DOHH2 (cell line): Measurements from ENCODE around the gene ZNF559.

ENCODE experiments used
- H3F3A ChIP-seq: fragments of 200-600 bp; sonication (generic), shearing (Covaris generic); 2 replicates; pipeline ENCODE4 v1.6.0; 2016; ENCODE audit warnings: antibody characterized with exemption, mild to moderate bottlenecking; ENCODE audit not compliant: control insufficient read depth, insufficient read depth
- H3K27ac ChIP-seq: fragments of 200-600 bp; sonication (generic); 2 replicates; pipeline ENCODE4 v1.5.1; 2014; ENCODE audit warnings: low read depth, mild to moderate bottlenecking, low read length, moderate library complexity
- H3K27me3 ChIP-seq: fragments of 200-600 bp; sonication (generic); 2 replicates; pipeline ENCODE4 v1.6.1; 2014; ENCODE audit warnings: mild to moderate bottlenecking, low read length, mixed read lengths; ENCODE audit not compliant: control insufficient read depth
- H3K36me3 ChIP-seq: fragments of 200-600 bp; sonication (generic); 2 replicates; pipeline ENCODE4 v1.6.1; 2014; ENCODE audit warnings: mild to moderate bottlenecking, low read length, moderate library complexity, mixed read lengths; ENCODE audit not compliant: control insufficient read depth
- H3K4me1 ChIP-seq: fragments of 200-600 bp; sonication (generic); 2 replicates; pipeline ENCODE4 v1.6.1; 2014; ENCODE audit warnings: mild to moderate bottlenecking, low read length, mixed read lengths; ENCODE audit not compliant: control insufficient read depth
- H3K4me2 ChIP-seq: fragments of 200-600 bp; sonication (generic); 2 replicates; pipeline ENCODE4 v1.6.0; 2014; ENCODE audit warnings: mild to moderate bottlenecking, low read length, moderate library complexity
- H3K4me3 ChIP-seq: fragments of 200-600 bp; sonication (generic); 2 replicates; pipeline ENCODE4 v1.5.1; 2014; ENCODE audit warnings: mild to moderate bottlenecking, low read length, mixed read lengths
- H3K79me2 ChIP-seq: fragments of 200-600 bp; sonication (generic); 2 replicates; pipeline ENCODE4 v1.6.1; 2014; ENCODE audit warnings: mild to moderate bottlenecking, low read length, mixed read lengths; ENCODE audit not compliant: control insufficient read depth
- H3K9me2 ChIP-seq: fragments of 200-600 bp; sonication (generic); replicated peaks from 2 replicates; pipeline ENCODE4 v1.6.1; 2014; ENCODE audit warnings: mild to moderate bottlenecking, low read length, mixed read lengths; ENCODE audit not compliant: control insufficient read depth
- H3K9me3 ChIP-seq: fragments of 200-600 bp; sonication (generic); 2 replicates; pipeline ENCODE4 v1.6.1; 2014; ENCODE audit warnings: antibody characterized with exemption, low read length, mixed read lengths; ENCODE audit not compliant: control insufficient read depth, insufficient read depth
- H4K20me1 ChIP-seq: fragments of 200-600 bp; sonication (generic); 2 replicates; pipeline ENCODE4 v1.6.0; 2014; ENCODE audit warnings: low read depth, mild to moderate bottlenecking, antibody characterized with exemption, low read length, moderate library complexity; ENCODE audit not compliant: control insufficient read depth, insufficient read depth
- CTCF ChIP-seq: fragments of 200-600 bp; sonication (generic); IDR thresholded peaks from one replicate; pipeline ENCODE4 v1.5.1; 2014; ENCODE audit warnings: antibody characterized with exemption, mild to moderate bottlenecking, low read depth, low read length; ENCODE audit not compliant: poor library complexity, severe bottlenecking
- EZH2phosphoT487 ChIP-seq: fragments of 200-600 bp; sonication (generic); IDR thresholded peaks from 2 replicates; pipeline ENCODE4 v1.6.1; 2017; ENCODE audit warnings: borderline replicate concordance, mild to moderate bottlenecking, antibody characterized with exemption, low read length, moderate library complexity, mixed read lengths

Gene ZNF559

GRCh38 chr19:9348253-9348652 lies 24.3 kb downstream of the ZNF559 start:
- peaks cover 10% of the 10 kb centered on the region; the same call in 1 of the 2 replicates for H3K9me3 ChIP-seq
- TF ChIP-seq CTCF (no peak), EZH2phosphoT487 (no peak)

GRCh38 chr19:9348671-9349070 lies 24.7 kb downstream of the ZNF559 start:
- Histone ChIP-seq H3K4me3 (no peak overlapping the region), H3K36me3 (no peaks in the 10 kb centered on the region), H3K79me2 (no peaks in the 10 kb centered on the region), H3K4me1 (no peaks in the 10 kb centered on the region), H3K9me3 (peaks cover 7% of the 10 kb centered on the region; the same call in 1 of the 2 replicates), H3K27ac (no peak overlapping the region), H3K4me2 (no peak overlapping the region), H4K20me1 (no peaks in the 10 kb centered on the region), H3K9me2 (no peaks in the 10 kb centered on the region), H3F3A (no peaks in the 10 kb centered on the region), H3K27me3 (no peaks in the 10 kb centered on the region)
- TF ChIP-seq EZH2phosphoT487 (no peak), CTCF (no peak)

More at GRCh38 chr19:9348253-9348652, 24.3 kb downstream of the ZNF559 start:
- no peaks in the 10 kb centered on the region for H3K9me2 ChIP-seq
- no peak overlapping the region for H3K27ac ChIP-seq
- no peaks in the 10 kb centered on the region for H4K20me1 ChIP-seq
- no peaks in the 10 kb centered on the region for H3K36me3 ChIP-seq
- H3K4me1 ChIP-seq, result no peaks in the 10 kb centered on the region
- no peaks in the 10 kb centered on the region for H3K27me3 ChIP-seq
- no peak overlapping the region for H3K4me2 ChIP-seq
- H3K79me2 ChIP-seq, result no peaks in the 10 kb centered on the region
- H3F3A ChIP-seq, result no peaks in the 10 kb centered on the region
- no peak overlapping the region for H3K4me3 ChIP-seq

- H3K4me1 ChIP-seq, result no peaks in the 10 kb centered on the region
- TF ChIP-seq EZH2phosphoT487, result no peak
- TF ChIP-seq CTCF, result no peak
- no peaks in the 10 kb centered on the region for H3K9me3 ChIP-seq
- H3F3A ChIP-seq, result no peaks in the 10 kb centered on the region
- no peaks in the 10 kb centered on the region for H3K79me2 ChIP-seq
- H3K4me3 ChIP-seq, result no peak overlapping the region
- H3K27ac ChIP-seq, result no peak overlapping the region
- no peaks in the 10 kb centered on the region for H3K27me3 ChIP-seq
- H3K4me2 ChIP-seq, result no peak overlapping the region
- no peaks in the 10 kb centered on the region for H3K9me2 ChIP-seq
- no peaks in the 10 kb centered on the region for H3K36me3 ChIP-seq
- no peaks in the 10 kb centered on the region for H4K20me1 ChIP-seq
Measured at GRCh38 chr19:9352505-9352904, 28.5 kb downstream of the ZNF559 start.
